ES-I3 (cell line): ENCODE results near the gene UXS1.

ENCODE experiments used
- H3K36me3 ChIP-seq: 2 replicates; pipeline ENCODE4 v1.6.1; 2013; ENCODE audit warnings: mild to moderate bottlenecking, low read length, control low read depth, moderate library complexity; ENCODE audit not compliant: insufficient read depth
- H3K4me1 ChIP-seq: 2 replicates; pipeline ENCODE4 v1.6.1; 2013; ENCODE audit warnings: mild to moderate bottlenecking, control low read depth, low read length; ENCODE audit not compliant: insufficient read depth
- H3K9ac ChIP-seq: 2 replicates; pipeline ENCODE4 v1.6.1; 2013; ENCODE audit warnings: low read depth, mild to moderate bottlenecking, low read length, moderate library complexity
- H3K9me3 ChIP-seq: 2 replicates; pipeline ENCODE4 v1.6.1; 2013; ENCODE audit warnings: mild to moderate bottlenecking, low read length, moderate library complexity; ENCODE audit not compliant: control insufficient read depth, insufficient read depth

UXS1 gene

GRCh38 chr2:106109675-106110424, 84.3 kb downstream of the UXS1 start:
- no peaks in the 10 kb centered on the region for H3K4me1 ChIP-seq
- no peak overlapping the region for H3K9ac ChIP-seq
- no peaks in the 10 kb centered on the region for H3K9me3 ChIP-seq
- H3K36me3 ChIP-seq = peaks cover 15% of the 10 kb centered on the region

GRCh38 chr2:106108791-106109190, 85.3 kb downstream of the UXS1 start:
- H3K9me3 ChIP-seq = no peaks in the 10 kb centered on the region
- H3K36me3 ChIP-seq = peaks cover 15% of the 10 kb centered on the region
- H3K9ac ChIP-seq = no peak overlapping the region
- no peaks in the 10 kb centered on the region for H3K4me1 ChIP-seq

GRCh38 chr2:106108351-106108750, 85.8 kb downstream of the UXS1 start:
- no peaks in the 10 kb centered on the region for H3K4me1 ChIP-seq
- H3K9ac ChIP-seq = no peak overlapping the region
- peaks cover 15% of the 10 kb centered on the region for H3K36me3 ChIP-seq
- H3K9me3 ChIP-seq = no peaks in the 10 kb centered on the region

GRCh38 chr2:106107509-106108131, 86.5 kb downstream of the UXS1 start:
- Histone ChIP-seq H3K36me3 (peaks cover 15% of the 10 kb centered on the region), H3K9ac (no peak overlapping the region), H3K9me3 (no peaks in the 10 kb centered on the region), H3K4me1 (no peaks in the 10 kb centered on the region)

GRCh38 chr2:106106622-106107508, 87.2 kb downstream of the UXS1 start:
- Histone ChIP-seq H3K9me3 (no peaks in the 10 kb centered on the region), H3K36me3 (peaks cover 15% of the 10 kb centered on the region), H3K9ac (no peak overlapping the region), H3K4me1 (no peaks in the 10 kb centered on the region)

GRCh38 chr2:106105151-106105922, 88.8 kb downstream of the UXS1 start:
- no peaks in the 10 kb centered on the region for H3K4me1 ChIP-seq
- H3K36me3 ChIP-seq = peaks cover 16% of the 10 kb centered on the region
- H3K9ac ChIP-seq = no peak overlapping the region
- no peaks in the 10 kb centered on the region for H3K9me3 ChIP-seq

- H3K36me3 ChIP-seq = peaks cover 13% of the 10 kb centered on the region; the same call in 1 of the 2 replicates
- H3K9me3 ChIP-seq = no peaks in the 10 kb centered on the region
- no peaks in the 10 kb centered on the region for H3K4me1 ChIP-seq
- H3K9ac ChIP-seq = no peak overlapping the region
Measured at GRCh38 chr2:106104332-106105062, 89.6 kb downstream of the UXS1 start.

GRCh38 chr2:106099691-106100090, 94.4 kb downstream of the UXS1 start:
- H3K4me1 ChIP-seq = no peaks in the 10 kb centered on the region
- H3K9me3 ChIP-seq = no peaks in the 10 kb centered on the region
- H3K36me3 ChIP-seq = peaks cover 6% of the 10 kb centered on the region; the same call in 1 of the 2 replicates
- no peak overlapping the region for H3K9ac ChIP-seq

GRCh38 chr2:106098664-106099063, 95.4 kb downstream of the UXS1 start:
- Histone ChIP-seq H3K36me3 (peaks cover 6% of the 10 kb centered on the region; the same call in 1 of the 2 replicates), H3K4me1 (no peaks in the 10 kb centered on the region), H3K9me3 (no peaks in the 10 kb centered on the region), H3K9ac (no peak overlapping the region)

GRCh38 chr2:106098081-106098480, 96.0 kb downstream of the UXS1 start:
- H3K36me3 ChIP-seq = peaks cover 6% of the 10 kb centered on the region
- no peaks in the 10 kb centered on the region for H3K9me3 ChIP-seq
- H3K4me1 ChIP-seq = no peaks in the 10 kb centered on the region
- no peak overlapping the region for H3K9ac ChIP-seq

GRCh38 chr2:106097038-106098000, 96.8 kb downstream of the UXS1 start:
- no peaks in the 10 kb centered on the region for H3K4me1 ChIP-seq
- no peaks in the 10 kb centered on the region for H3K9me3 ChIP-seq
- H3K36me3 ChIP-seq = peaks cover 9% of the 10 kb centered on the region
- H3K9ac ChIP-seq = no peak overlapping the region

GRCh38 chr2:106096299-106097037, 97.6 kb downstream of the UXS1 start:
- Histone ChIP-seq H3K9ac (no peak overlapping the region), H3K4me1 (no peaks in the 10 kb centered on the region), H3K36me3 (peaks cover 9% of the 10 kb centered on the region), H3K9me3 (no peaks in the 10 kb centered on the region)
